Glomerular visceral epithelial cell (primary cell): ENCODE results near the gene TEAD2.
A peak's percentile ranks its signal among the peaks of the same experiment; 100 is the strongest.
"Not testable (repeated sequence)": the region's sequence is repeated elsewhere in the genome, so short reads cannot be mapped to it uniquely, and the experiment has no call there.

Source experiments
- DNase-seq: peaks from one replicate; pipeline ENCODE4 v3.0.0-alpha.2; 2016; ENCODE audit errors: extremely low spot score

TEAD2 gene

DNA sequence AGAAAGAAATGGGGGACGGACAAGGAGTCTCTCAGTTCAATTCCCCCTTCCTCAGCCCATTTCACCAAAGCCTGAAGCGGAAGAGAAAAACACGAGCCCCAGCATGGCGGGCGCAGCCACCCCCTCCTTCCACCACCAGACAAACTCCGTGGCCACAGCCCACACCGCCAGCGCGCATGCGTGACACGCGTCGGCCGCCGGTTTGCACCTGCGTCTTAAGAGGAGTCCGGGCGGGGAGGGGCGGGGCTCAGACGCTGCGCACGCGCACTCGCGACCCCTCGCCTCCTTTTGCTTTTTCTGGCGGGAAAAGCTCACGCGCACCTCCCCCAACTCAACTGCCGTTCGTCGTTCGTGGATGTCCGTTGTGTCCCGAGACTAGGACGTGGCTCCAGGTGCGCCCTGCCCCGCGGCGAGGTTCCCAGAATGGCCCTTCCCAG is 25.7 kb upstream of the TEAD2 start, which contains the start of gene KASH5:
TSS of gene KASH5 (plus strand) at position 314 of the 437 bp plus-strand sequence. CDS start 2,635 bp downstream, outside the sequence.
- DNase-seq, result peak; percentile 30

DNA sequence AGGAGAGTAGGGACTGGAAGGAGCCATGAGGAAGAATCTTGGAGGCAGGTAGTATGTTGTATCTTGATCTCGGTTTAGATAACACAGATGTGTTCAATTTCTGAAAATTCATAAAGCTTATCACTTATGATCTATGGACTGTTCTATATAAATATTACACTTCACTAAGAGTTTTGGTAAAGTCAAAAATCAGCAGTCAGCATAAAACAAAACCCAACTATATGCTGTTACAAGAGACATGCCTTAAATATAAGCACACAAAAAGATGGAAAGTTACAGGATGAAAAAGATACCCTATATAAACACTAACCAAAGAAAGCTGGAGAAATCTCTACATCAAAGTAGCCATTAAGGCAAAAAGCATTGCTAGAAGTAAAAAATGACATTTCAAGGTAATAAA is 21.4 kb upstream of the TEAD2 start:
- no peak for DNase-seq

DNA sequence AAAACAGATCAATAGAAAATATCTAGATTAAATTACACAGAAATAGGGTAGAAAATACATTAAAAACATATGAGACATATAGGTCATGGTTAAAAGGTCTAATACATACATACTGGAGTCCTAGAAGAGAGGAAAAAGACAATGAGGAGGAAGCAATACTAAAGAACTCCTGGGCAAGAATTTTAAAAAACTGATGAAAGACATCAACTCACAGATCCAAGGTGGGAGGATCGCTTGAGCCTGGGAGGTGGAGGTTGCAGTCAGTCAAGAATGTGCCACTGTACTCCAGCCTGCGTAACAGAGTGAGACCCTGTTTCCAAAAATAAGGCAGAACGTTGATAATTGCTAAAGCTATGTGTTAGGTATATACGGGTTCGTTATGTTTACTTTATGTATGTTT is 20.4 kb upstream of the TEAD2 start:
- no peak for DNase-seq

DNA sequence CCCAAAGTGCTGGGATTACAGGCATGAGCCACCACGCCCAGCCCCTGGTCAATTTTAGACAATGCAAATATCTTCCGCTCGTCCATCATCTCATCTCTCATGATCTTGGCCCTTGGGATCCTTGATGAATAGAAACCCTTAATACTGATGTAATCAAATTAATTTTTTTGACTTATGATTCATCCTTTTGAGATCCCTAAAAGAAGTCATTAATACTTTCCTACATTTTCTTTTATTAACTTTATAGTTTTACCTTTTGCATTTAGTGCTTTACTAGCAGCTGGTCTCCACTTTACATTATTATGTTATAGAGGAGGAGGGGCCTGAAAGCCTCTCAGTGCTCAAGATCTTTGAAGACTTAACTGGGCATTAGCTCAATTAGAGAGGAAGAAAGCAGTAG is 18.2 kb upstream of the TEAD2 start:
- no peak for DNase-seq

DNA sequence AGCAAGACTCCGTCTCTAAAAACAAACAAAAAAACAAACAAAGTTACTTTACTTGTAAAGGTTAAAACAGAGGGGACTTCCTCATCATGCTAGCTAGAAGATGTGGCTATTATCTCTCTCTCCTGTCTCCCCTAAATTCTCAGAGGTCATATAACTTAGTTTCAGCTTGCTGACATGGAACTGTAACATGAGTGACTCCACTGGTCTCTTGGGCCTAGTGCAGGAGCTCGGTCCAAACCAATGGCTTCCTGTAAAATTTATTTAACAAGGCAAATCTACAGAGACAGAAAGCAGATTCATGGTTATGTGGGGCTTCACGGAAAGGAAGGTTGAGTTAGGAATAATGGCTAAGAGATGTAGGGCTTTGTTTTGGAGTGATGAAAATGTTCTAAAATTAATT is 16.3 kb upstream of the TEAD2 start:
- no peak for DNase-seq

DNA sequence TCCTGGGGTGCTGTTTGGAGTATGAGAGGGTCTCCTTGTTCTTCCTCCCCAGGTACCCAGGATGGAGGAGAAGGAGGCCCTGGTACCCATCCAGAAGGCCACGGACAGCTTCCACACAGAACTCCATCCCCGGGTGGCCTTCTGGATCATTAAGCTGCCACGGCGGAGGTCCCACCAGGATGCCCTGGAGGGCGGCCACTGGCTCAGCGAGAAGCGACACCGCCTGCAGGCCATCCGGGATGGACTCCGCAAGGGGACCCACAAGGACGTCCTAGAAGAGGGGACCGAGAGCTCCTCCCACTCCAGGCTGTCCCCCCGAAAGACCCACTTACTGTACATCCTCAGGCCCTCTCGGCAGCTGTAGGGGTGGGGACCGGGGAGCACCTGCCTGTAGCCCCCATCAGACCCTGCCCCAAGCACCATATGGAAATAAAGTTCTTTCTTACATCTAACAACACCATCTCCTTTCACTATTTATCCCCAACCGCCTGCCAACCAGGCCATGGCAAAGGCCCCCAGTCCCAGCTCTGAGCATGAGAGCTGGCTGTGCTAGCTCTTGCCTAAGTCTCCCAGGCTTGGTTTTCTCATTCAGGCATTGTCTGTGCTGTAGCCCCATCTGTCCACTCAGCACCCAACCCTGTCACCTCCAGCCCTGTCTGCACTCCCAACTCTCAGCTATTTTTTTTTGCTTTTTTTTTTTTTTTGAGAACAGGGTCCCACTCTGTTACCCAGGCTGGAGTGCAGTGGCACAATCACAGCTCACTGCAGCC is 12.6 kb upstream of the TEAD2 start:
- no peak for DNase-seq

DNA sequence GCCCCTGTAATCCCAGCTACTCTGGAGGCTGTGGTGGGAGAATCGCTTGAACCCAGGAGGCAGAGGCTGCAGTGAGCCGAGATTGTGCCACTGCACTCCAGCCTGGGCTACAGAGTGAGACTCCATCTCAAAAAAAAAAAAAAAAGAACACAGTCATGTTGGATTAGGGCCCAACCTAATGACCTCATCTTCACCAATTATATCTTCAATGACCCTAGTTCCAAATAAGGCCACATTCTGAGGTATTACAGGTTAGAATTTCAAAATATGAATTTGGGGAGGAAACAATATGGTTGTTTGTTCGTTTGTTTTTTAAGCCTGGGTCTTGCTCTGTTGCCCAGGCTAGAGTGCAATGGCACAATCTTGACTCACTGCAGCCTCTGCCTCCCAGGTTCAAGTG is 11.0 kb upstream of the TEAD2 start:
- DNase-seq, result not testable (repeated sequence)

DNA sequence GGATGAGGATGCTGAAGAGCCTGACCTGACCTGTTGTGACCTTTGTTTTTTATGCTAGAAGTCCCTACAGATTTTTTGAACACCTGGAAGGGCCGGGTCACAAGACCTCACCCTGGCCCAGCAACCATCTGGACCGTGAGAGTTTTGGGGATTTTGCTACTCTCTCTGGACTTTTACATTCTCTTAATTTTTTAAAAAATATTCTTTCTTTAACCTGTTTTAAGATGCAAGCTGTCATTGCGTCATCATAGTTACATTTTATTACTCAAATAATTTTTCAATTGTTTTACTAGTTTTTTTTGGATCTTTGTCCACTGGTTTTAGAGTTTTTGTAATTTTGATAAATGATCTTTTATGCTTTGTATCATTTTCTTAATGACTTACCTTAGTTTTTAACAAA is 9.0 kb upstream of the TEAD2 start:
- DNase-seq, result no peak

DNA sequence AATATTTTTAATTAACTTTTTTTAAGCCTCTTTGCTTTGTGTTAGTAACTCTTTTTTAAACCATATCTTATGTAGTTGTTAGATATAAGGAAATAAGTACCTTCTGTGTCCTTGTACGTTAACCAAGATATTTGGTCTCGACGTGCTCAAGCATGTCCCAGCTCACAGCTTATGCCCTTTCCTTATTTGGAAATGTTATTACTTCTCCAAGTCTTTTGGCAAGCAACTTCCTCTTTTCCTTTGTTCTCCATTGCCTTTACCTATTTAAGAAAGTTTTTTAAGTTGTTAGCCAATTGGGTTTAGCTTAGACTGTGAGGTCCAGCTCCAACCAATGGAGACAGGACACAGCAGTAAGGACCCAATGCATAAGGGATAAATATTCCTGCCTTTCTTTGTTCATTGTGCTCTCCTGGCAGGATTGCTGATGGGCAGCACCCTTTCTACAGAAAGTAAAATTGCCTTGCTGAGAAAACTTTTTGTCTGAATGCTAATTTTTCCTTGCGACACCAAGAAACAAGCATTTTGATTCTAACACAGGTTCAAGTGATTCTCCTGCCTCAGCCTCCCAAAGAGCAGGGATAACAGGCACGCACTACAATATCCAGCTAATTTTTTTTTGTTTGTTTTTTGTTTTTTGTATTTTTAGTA is 6.6 kb upstream of the TEAD2 start:
- no peak for DNase-seq

DNA sequence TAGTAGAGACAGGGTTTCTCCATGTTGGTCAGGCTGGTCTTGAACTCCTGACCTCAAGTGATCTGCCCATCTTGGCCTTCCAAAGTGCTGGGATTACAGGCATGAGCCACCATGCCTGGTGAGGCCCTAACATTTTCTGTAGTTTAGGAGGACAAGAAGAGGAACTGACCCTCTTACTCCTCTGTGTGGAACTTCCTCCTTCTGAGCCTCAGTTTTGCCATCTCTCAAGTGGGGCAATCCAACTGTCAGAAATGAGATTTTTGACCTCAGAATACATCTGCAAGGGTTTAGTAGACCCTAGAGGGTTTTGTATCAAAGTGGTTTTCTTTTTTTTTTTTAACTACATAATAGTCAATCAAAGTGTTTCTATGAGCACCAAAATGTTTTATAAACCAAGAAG is 3.9 kb upstream of the TEAD2 start:
- no peak for DNase-seq

DNA sequence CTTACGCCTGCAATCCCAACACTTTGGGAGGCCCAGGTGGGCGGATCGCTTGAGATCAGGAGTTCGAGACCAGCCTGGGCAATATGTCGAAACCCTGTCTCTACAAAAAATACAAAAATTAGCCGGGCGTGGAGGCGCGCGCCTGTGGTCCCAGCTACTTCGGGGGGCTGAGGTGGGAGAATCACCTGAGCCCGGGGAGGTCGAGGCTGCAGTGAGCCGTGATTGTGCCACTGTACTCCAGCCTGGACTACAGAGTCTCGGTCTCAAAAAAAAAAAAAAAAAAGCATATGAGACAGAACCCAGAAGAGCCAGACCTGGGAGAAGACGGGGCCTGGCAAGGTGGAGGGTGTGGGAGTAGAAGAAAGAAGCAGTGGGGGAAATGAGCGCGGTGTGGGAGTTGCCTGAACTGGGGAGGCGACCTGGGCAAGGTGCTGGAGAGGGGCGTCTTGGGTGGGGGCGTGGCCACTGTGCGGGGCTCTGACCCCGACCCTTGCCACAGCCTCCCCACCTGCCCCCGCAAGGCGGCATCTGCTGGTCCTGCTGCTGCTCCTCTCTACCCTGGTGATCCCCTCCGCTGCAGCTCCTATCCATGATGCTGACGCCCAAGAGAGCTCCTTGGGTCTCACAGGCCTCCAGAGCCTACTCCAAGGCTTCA is 2.0 kb upstream of the TEAD2 start:
- DNase-seq, result no peak

DNA sequence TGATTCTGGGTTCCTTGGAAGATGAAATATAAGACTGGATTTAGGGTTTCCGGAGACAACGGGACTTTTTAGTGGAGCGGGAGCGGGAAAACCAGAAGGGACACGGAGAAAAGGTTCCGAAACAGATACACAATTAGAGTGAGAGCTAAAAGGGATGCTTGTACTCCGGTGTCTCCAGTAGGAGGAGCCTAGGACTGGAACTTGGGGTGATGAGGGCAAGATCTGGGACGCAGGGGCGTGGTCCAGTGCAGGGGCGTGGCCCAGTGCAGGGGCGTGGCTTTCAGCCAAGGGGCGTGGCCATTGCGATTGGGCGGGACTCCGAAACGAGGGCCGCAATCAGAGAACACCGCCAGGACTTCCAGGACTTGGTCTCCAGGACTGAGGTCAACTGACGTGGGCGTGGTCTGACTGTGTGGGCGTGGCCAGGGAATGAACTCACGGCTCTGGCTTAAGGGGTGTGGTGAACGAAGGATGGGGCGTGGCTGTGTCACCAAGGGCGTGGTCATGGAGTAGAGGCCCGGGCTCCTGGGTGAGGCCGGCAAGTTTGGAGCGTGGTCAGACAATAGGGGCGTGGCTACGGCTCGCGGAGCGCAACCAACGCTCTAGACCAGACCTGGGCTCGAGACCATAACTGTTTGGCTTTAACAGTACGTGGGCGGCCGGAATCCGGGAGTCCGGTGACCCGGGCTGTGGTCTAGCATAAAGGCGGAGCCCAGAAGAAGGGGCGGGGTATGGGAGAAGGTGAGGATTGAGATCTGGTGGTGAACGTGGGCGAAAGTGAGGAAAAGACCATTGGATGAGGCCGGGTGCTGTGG is 1.3 kb upstream of the TEAD2 start, which contains the start of gene DKKL1:
TSS of gene DKKL1 (plus strand) at position 610 of the 815 bp plus-strand sequence. CDS start at position 732, 122 bp downstream.
- peak; percentile 99 for DNase-seq

DNA sequence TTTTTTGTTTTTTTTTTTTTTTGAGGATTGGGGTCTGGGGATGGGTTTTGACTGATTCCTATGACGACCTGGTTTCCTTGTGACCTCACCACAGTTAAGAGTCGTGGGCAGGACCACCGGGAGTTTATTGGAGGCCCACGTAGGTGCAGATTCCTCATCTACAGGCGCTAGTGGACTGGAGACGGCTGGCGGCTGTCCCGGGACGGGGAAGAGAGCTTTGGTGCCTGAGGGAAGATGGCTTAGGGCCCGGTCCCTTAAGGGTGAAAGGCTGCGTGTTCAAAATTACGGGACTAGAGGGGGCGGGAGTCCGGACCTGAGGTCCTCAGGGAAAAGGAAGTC is 682 bp upstream of the TEAD2 start:
- peak; percentile 37 for DNase-seq

DNA sequence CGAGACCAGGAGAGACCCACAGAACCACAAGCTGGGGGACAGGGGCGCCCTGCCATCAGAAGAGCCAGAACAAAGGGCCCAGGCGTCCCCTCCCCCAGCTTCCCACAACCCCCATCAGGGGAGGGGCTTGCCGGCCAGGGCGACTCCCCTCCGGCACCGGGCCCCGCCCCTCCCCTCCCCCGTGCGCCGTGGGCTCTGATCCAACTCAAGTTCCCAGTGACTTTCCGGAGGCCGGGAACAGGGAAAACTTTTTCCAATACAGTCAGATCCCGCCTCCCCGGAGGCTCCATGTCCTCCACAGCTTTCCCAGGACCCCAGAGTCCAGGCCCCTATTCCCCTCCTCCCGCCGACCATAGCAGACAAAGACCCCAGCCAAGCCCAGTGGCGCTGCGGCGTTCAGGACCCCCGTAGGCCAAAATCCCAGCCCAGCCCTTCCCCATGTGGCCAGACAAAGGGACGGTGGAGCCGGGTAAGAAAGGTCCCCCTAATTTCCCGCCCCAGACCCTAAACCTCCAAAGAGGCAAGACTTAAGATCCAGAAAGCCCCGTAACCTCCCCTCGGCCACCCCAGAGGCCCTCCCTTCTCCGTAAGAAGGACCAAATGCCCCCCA is 673 bp downstream of the TEAD2 start:
- DNase-seq, result peak; percentile 81

DNA sequence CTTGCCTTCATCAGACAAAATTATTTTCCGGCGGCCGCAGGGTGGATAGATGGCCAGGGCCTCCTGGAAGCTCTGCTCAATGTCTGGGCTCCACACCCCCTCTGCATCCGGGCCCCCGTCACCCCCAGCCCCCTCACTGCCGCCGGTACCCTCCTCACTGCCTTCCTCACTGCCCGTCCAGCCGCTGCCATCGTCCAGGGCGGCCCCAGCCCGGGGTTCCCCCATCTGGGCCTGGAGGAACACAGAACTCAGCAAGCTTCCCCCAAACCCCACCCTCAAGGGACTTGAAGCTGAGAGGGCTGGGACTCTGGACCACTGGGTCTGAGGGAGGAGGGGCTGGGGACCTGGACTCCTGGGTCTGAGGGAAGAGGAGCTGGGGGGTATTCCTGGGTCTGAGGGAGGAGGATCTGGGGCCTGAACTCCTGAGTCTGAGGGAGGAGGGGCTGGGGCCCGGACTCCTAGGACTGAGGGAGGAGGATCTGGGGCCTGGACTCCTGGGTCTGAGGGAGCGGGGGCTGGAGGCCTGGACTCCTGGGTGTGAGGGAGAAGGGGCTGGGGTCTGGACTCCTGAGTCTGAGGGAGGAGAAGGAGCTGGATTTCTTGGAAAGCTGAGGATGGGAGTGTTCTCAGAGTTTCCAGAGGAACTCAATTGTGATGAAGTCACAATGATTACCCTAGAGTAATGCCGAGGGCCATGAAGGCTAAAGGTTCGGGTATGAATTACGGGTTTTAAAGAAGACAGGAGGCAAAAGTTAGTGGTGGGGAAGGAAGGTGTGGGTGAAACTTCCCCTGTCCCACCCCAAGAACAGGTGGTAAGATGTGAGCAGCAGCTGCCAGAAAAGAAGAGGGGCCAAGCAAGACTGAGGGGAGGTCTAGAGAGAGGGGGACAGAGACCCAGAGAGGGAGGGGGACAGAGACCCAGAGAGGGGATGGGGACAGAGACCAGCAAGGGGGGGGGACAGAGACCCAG is 2.1 kb downstream of the TEAD2 start:
- DNase-seq, result no peak

DNA sequence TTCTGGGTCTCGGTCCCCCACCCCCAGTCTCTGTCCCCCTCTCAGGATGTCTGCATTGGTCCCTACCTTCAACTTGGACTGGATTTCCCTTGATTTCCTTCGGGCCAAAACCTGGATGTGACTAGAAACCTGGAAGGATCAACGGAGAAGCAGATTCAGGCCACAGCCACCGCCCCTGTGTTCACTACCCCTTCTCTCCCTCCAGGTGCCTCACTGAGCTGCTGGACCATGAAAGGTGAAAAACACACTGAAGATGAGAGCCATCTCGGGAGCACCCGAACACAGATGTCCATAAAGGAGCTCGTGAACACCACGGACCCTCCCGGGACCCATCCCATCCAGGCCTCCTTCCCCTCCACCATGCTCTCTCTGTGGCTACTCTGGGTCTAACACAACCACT is 5.0 kb downstream of the TEAD2 start:
- DNase-seq, result no peak

DNA sequence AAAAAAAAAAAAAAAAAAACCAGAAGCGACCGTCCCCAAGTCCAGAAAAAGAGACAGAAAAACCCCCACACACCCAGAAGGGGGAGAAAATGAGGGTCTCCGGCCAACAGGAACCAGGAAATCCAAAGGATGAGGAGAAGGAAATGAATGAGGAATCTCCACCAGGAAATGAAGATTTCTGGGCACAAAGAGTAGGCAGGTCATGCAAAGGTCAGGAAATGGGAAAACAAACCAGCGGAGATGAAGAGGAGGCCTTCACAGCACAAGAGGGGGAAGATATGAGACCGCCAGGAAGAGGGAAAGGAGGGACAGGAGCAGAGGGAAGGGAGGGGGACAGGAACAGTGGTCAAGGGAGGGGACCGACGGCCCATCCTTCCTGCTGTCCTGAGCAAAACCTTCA is 5.8 kb downstream of the TEAD2 start:
- DNase-seq, result no peak

DNA sequence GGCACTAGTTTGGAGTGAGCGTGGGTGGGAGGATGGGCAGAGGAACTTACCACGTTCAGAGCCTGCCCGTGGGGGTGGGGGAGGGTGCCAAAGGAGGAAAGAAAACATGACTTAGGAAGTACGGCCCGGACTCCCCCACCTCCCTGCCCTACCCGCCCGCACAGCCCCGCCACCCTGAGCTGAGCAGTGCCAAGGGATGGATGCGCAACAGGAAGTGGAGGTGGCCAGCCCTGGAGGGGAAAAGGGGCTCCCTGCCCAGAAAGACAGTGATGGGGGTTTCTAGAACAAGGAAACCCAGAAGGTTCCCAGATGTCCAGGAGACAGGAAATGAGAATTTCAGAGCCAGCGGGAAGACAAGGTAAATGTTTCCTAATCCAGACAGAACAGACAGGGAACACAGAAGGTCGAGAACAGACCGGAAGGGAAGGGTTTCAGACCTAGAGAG is 6.3 kb downstream of the TEAD2 start:
- DNase-seq, result no peak

DNA sequence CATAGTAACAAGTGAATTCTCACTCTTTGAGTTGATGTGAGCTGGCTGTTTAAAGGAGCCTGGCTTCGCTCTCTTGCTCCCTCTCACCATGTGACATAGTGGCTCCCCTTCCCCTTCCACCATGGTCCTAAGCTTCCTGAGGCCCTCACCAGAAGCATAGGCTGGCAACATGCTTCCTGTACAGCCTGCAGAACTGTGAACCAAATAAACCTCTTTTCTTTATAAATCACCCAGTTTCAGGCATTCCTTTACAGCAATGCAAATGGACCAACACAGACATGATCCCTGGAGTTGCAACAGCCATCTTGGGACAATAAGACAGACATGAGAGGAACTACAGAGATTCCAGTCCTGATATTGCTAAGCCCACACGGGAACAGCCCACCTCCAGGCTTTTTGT is 12.6 kb downstream of the TEAD2 start:
- DNase-seq, result no peak
